SU-DHL-6 (cell line): Measurements from ENCODE around the gene ABHD2.

Source experiments
- EZH2phosphoT487 ChIP-seq: fragments of 200-600 bp; sonication (generic), shearing (Covaris generic); conservative IDR thresholded peaks from 2 replicates; pipeline ENCODE4 v1.6.1; 2018; ENCODE audit warnings: mild to moderate bottlenecking, antibody characterized with exemption, low read length, moderate library complexity, mixed read lengths
- TF ChIP-seq, protein P1 (sequence below): fragments of 200-600 bp; sonication (generic); IDR thresholded peaks from one replicate; pipeline ENCODE4 v1.5.1; 2017; ENCODE audit warnings: antibody characterized with exemption, mild to moderate bottlenecking, low read length, moderate library complexity; ENCODE audit not compliant: insufficient read depth, poor library complexity, severe bottlenecking

DNA sequence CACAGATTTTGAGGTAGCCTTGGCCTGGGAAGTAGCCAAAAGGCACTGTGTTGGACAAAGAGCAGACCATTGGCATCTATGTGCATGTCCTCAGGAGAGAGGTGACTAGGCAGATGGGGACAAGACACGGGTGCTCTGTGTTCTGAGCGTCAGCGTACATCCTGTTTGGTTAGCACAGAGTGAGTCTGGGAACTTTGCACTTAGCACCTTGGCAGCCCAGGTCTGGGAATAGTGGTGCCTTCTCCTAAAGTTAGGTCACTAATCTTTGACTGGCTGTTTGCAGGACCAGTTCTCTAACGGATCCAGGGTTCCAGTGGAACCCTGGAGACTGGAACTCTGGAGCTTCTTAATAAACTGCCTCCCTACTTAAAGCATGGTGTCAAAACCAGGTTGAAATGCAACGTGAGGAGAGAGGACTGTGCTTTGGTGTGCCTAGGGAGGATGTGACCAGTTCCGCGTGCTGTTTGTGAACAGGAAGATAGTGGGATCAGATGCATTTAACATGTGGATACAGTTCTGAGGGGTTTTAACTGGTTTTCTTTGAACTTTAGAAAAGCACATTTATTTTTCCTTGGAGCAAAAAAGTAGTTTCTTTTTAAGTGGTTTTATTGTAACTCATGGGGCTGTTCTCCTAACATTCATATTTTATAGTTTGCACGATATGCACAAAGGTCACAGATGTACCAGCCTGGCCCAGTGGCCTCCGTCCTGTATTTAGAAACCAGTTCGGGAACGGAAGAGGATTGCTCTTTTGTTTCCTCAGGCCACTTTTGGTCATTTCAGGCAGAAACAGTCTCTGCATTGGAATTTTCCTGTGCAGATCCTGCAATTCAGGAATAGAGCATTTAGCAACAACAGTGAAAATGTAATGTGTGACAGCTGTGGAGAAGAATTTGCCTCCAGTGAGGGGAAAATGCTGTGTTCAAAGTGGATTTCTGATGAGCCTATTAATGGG, 48.8 kb downstream of the ABHD2 start:
- TF ChIP-seq, protein P1, sequence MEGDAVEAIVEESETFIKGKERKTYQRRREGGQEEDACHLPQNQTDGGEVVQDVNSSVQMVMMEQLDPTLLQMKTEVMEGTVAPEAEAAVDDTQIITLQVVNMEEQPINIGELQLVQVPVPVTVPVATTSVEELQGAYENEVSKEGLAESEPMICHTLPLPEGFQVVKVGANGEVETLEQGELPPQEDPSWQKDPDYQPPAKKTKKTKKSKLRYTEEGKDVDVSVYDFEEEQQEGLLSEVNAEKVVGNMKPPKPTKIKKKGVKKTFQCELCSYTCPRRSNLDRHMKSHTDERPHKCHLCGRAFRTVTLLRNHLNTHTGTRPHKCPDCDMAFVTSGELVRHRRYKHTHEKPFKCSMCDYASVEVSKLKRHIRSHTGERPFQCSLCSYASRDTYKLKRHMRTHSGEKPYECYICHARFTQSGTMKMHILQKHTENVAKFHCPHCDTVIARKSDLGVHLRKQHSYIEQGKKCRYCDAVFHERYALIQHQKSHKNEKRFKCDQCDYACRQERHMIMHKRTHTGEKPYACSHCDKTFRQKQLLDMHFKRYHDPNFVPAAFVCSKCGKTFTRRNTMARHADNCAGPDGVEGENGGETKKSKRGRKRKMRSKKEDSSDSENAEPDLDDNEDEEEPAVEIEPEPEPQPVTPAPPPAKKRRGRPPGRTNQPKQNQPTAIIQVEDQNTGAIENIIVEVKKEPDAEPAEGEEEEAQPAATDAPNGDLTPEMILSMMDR, result no peak
- TF ChIP-seq EZH2phosphoT487, result no peak
